Panc1 (cell line): ENCODE measurements around the gene MED7.

ENCODE experiments used
- CTCF ChIP-seq: fragments of 450-650 bp; IDR thresholded peaks from 2 replicates; pipeline ENCODE4 v1.5.1; 2017; ENCODE audit warnings: mild to moderate bottlenecking
- POLR2AphosphoS5 ChIP-seq: IDR thresholded peaks from 2 replicates; pipeline ENCODE4 v1.6.1; 2012; ENCODE audit warnings: mild to moderate bottlenecking, low read depth, low read length, moderate library complexity
- REST ChIP-seq, 2 experiments: IDR thresholded peaks; 2 replicates each; pipeline ENCODE4 v1.6.1; 2011 to 2012; ENCODE audit warnings: low read depth in 2 of 2, control low read depth in 1 of 2, low read length in 1 of 2, mild to moderate bottlenecking in 1 of 2, moderate library complexity in 1 of 2; ENCODE audit not compliant: insufficient read depth in 1 of 2
- SIN3A ChIP-seq: IDR thresholded peaks from 2 replicates; pipeline ENCODE4 v1.6.1; 2012; ENCODE audit warnings: low read depth, mild to moderate bottlenecking, low read length, moderate library complexity, borderline replicate concordance; ENCODE audit not compliant: insufficient read depth

GRCh38 chr5:157160001-157160400 lies 17.3 kb upstream of the MED7 start:
- TF ChIP-seq CTCF = no peak
- no peak for TF ChIP-seq SIN3A
- TF ChIP-seq POLR2AphosphoS5 = no peak
- no peak for TF ChIP-seq REST (IDR thresholded peaks at IDR 0.05; ENCODE audit: insufficient read depth in 1 of 2, low read depth in 2 of 2, low read length in 1 of 2)
